HepG2 (cell line): Measurements from ENCODE around the gene ZG16B. TPM values are rescaled to one million over a fixed set of nuclear protein-coding genes. Genes with fewer than 3 reads are reported as not detected.

Source experiments
- ATAC-seq: fragments of 200-7000 bp; cut with Tn5 transposase; 3 replicates; pipeline ENCODE4 v1.9.1; 2020; ENCODE audit warnings: mild to moderate bottlenecking, moderate library complexity
- BruUV-seq: library from RNA; stranded (reverse); fragments of 400-500 nt; replicated peaks from 2 replicates; lab custom pipeline; 2021; lab: Mats Ljungman, UMichigan
- CTCF ChIA-PET: fragments of 300-600 bp; formaldehyde crosslinking; extraction: SDS; loops from one replicate; lab custom pipeline; 2021; ENCODE audit warnings: low total read pairs, inconsistent platforms, low intra/inter-chr PET ratio; lab: Yijun Ruan, JAX
- POLR2A ChIA-PET: fragments of 350-600 bp; sonication (Branson Sonifier 250); formaldehyde crosslinking; loops from one replicate; lab custom pipeline; 2020; ENCODE audit warnings: antibody characterized with exemption, inconsistent platforms; lab: Yijun Ruan, JAX
- DNase-seq: peaks from one replicate; pipeline ENCODE4 v3.0.0-alpha.2; 2015; ENCODE audit warnings: low spot score
- FAIRE-seq: peaks from 3 replicates; lab custom pipeline; 2011; peaks lifted over from hg19 to GRCh38; lab: Jason Lieb, UNC
- H2AFZ ChIP-seq: one replicate; pipeline ENCODE4 v1.6.1; 2011; ENCODE audit warnings: low read length, inconsistent platforms
- H3K27ac ChIP-seq: fragments of 300-600 bp; 3 replicates; pipeline ENCODE4 v1.8.0; 2011; ENCODE audit warnings: mixed run types, mild to moderate bottlenecking, mixed read lengths, low read length, inconsistent platforms; ENCODE audit not compliant: insufficient read depth; ENCODE audit errors: extremely low read length
- H3K27me3 ChIP-seq, 2 experiments: fragments of 200-600 bp in 1 of 2; 2 replicates in 1 of 2; 3 replicates in 1 of 2; pipeline versions ENCODE4 v1.6.0 to v1.8.0; 2011; ENCODE audit warnings: low read length in 2 of 2, mild to moderate bottlenecking in 2 of 2, moderate library complexity in 2 of 2, inconsistent platforms in 1 of 2; ENCODE audit not compliant: insufficient read depth in 2 of 2, control insufficient read depth in 1 of 2
- H3K36me3 ChIP-seq, 2 experiments: fragments of 200-600 bp in 1 of 2; replicated peaks in 1 of 2; 2 replicates in 1 of 2; 3 replicates in 1 of 2; pipeline versions ENCODE4 v1.5.1 to v1.8.0; 2011; ENCODE audit warnings: low read length in 2 of 2, inconsistent platforms in 1 of 2; ENCODE audit not compliant: insufficient read depth in 2 of 2, control insufficient read depth in 1 of 2
- H3K4me1 ChIP-seq: 2 replicates; pipeline ENCODE4 v1.5.1; 2012; ENCODE audit warnings: low read length, inconsistent platforms; ENCODE audit not compliant: insufficient read depth
- H3K4me2 ChIP-seq: 2 replicates; pipeline ENCODE4 v1.6.0; 2011; ENCODE audit warnings: low read depth, low read length, inconsistent platforms
- H3K4me3 ChIP-seq, 3 experiments: fragments of 200-600 bp in 1 of 3; sonication (generic), shearing (Covaris generic) in 1 of 3; replicated peaks in 1 of 3; 2 replicates each; pipeline ENCODE4 v1.5.1; 2011 to 2016; ENCODE audit warnings: low read length in 3 of 3, inconsistent platforms in 2 of 3, low read depth in 2 of 3, mild to moderate bottlenecking in 2 of 3, control low read depth in 1 of 3, mixed read lengths in 1 of 3; ENCODE audit not compliant: insufficient read depth in 1 of 3
- H3K79me2 ChIP-seq: one replicate; pipeline ENCODE4 v1.6.1; 2011; ENCODE audit warnings: low read length, inconsistent platforms; ENCODE audit not compliant: insufficient read depth
- H3K9ac ChIP-seq: 2 replicates; pipeline ENCODE4 v1.6.0; 2011; ENCODE audit warnings: mild to moderate bottlenecking, low read depth, low read length, inconsistent platforms; ENCODE audit not compliant: insufficient read depth
- H3K9me3 ChIP-seq: 2 replicates; pipeline ENCODE4 v1.5.1; 2012; ENCODE audit warnings: mild to moderate bottlenecking, low read length
- H4K20me1 ChIP-seq: 2 replicates; pipeline ENCODE4 v1.6.0; 2011; ENCODE audit warnings: inconsistent platforms, mild to moderate bottlenecking, low read length, moderate library complexity; ENCODE audit not compliant: insufficient read depth
- GABPA ChIP-seq, 2 experiments: IDR thresholded peaks; 2 replicates each; pipeline ENCODE4 v1.6.1; 2011 to 2016; ENCODE audit warnings: low read depth in 2 of 2, low read length in 1 of 2, missing biosample characterization in 1 of 2, missing genetic modification characterization in 1 of 2
- HDAC6 ChIP-seq: fragments of 200-600 bp; sonication (generic); IDR thresholded peaks from 2 replicates; pipeline ENCODE4 v1.7.0; 2017; ENCODE audit warnings: mild to moderate bottlenecking, antibody characterized with exemption, low read length, low read depth
- MLX ChIP-seq: IDR thresholded peaks from 2 replicates; pipeline ENCODE4 v1.6.1; 2016
- POLR2G ChIP-seq: fragments of 200-400 bp; formaldehyde crosslinking; IDR thresholded peaks from 2 replicates; pipeline ENCODE4 v1.6.1; 2018; ENCODE audit warnings: mild to moderate bottlenecking, low read depth, low read length, moderate library complexity
- ZBTB7B ChIP-seq: sonication (generic); formaldehyde crosslinking; IDR thresholded peaks from 2 replicates; pipeline ENCODE4 v1.4.0; 2020; ENCODE audit warnings: missing genetic modification reagents
- ZNF318 ChIP-seq: sonication (generic); formaldehyde crosslinking; IDR thresholded peaks from 2 replicates; pipeline ENCODE4 v1.4.0; 2020; ENCODE audit warnings: mild to moderate bottlenecking, missing genetic modification reagents
- ZNF337 ChIP-seq: sonication (generic); formaldehyde crosslinking; IDR thresholded peaks from 2 replicates; pipeline ENCODE4 v1.5.1; 2020; ENCODE audit warnings: missing genetic modification reagents, low read depth, mild to moderate bottlenecking, borderline replicate concordance
- ZNF574 ChIP-seq: sonication (generic); formaldehyde crosslinking; IDR thresholded peaks from 2 replicates; pipeline ENCODE4 v1.4.0; 2020; ENCODE audit warnings: missing genetic modification reagents
- ZNF644 ChIP-seq: IDR thresholded peaks from 2 replicates; pipeline ENCODE4 v1.6.1; 2016; ENCODE audit warnings: low read depth
- ZNF75D ChIP-seq: sonication (generic); formaldehyde crosslinking; IDR thresholded peaks from 2 replicates; pipeline ENCODE4 v1.8.1; 2023; ENCODE audit warnings: missing genetic modification reagents, mild to moderate bottlenecking, borderline replicate concordance
- ZNF766 ChIP-seq: sonication (generic); formaldehyde crosslinking; IDR thresholded peaks from 2 replicates; pipeline ENCODE4 v1.5.0; 2020; ENCODE audit warnings: missing genetic modification reagents, borderline replicate concordance
- ZNF780A ChIP-seq: sonication (generic); formaldehyde crosslinking; IDR thresholded peaks from 2 replicates; pipeline ENCODE4 v1.8.0; 2022; ENCODE audit warnings: mild to moderate bottlenecking, missing genetic modification reagents, moderate library complexity
- whole genome bisulfite sequencing: methylation state at CpG from one replicate; pipeline ENCODE4 v1.1.6; 2017; ENCODE audit warnings: low lambda C conversion rate; 5-methylcytosine and 5-hydroxymethylcytosine counted together
- in situ Hi-C: cut with HindIII; loops from 2 replicates; pipeline ENCODE4 v1.10.0; 2017; ENCODE audit warnings: low pct_unique_long_range_greater_than_20kb; ENCODE audit not compliant: extremely low pct_ligation_motif_present
- intact Hi-C: fragments of 100-400 bp; cut with micrococcal nuclease; formaldehyde crosslinking; loops from one replicate; pipeline ENCODE4 v1.10.0; 2022; ENCODE audit not compliant: unreplicated experiment
- polyA plus RNA-seq, 8 experiments: library from polyadenylated mRNA; depleted of rRNA in 3 of 8; stranded (reverse) in 7 of 8; unstranded in 1 of 8; fragments of >200 nt; fragmentation: Illumina TruSeq in 4 of 8; extraction: Trizol in 4 of 8; gene quantifications; 2 replicates each; pipeline versions ENCODE4 v1.2.1 to v1.2.3, GENCODE V29; 2011 to 2016; ENCODE audit warnings: low read depth in 4 of 8, missing spikeins in 1 of 8, mixed read lengths in 1 of 8; ENCODE audit not compliant: insufficient read depth in 1 of 8
- total RNA-seq, 5 experiments: library from RNA; depleted of rRNA; stranded (reverse); fragments of >200 nt; fragmentation: Illumina TruSeq; extraction: Trizol; gene quantifications; 2 replicates each; pipeline ENCODE4 v1.2.3, GENCODE V29; 2016; ENCODE audit warnings: low read depth in 1 of 5

Gene ZG16B
- total and polyA plus RNA-seq, 2 of the 13 experiments (the other 11 are each of a cell fraction or from before 2014, with no cell fraction given): 1.5 to 11.3 TPM

DNA sequence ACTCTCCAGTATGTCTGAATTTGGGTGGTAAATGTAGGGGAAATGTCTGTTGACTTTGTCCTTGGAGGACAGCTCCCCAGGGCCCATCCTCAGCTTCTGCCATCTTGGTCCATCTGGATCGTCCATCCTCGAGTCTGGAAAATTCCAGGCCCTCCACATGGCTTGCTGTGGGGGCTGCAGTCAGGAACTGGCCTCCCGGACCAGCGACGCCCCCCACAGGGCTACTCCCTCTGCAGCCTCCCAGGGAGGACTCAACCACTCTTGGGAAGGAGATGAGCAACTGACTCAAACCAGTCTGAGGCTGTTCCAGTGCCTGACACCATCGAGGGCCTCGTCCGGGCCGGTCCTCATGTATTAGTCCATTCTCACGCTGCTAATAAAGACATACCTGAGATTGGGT lies 5.5 kb upstream of the ZG16B start:
- no TSS peak for BruUV-seq
- DNase-seq: no peak

More for the DNA sequence above, 5.5 kb upstream of the ZG16B start:
- Histone ChIP-seq H3K9ac (no peak overlapping the region), H3K9me3 (no peaks in the 10 kb centered on the region), H3K27ac (no peak overlapping the region), H3K4me3 (no peak overlapping the region), H3K4me2 (no peak overlapping the region), H3K4me1 (peaks cover 26% of the 10 kb centered on the region), H4K20me1 (no peaks in the 10 kb centered on the region), H3K36me3 (no peaks in the 10 kb centered on the region), H3K27me3 (peaks cover 1 to 90% of the 10 kb centered on the region in 2 experiments), H2AFZ (no peak overlapping the region), H3K79me2 (no peaks in the 10 kb centered on the region)
- intact Hi-C loops: no loop called here
- in situ Hi-C loops: loop anchor here (5.0 kb wide), 1 partner anchor 37 kb away; the partner anchor contains the start of gene PRSS33
- 52% methylated on average over 8 of the region's 10 CpGs for WGBS
- no peak for FAIRE-seq
- POLR2A ChIA-PET: no interaction called here
- CTCF ChIA-PET: no interaction called here
- no peak for TF ChIP-seq ZNF574 (CRISPR knock-in tag)
- TF ChIP-seq ZNF766: no peak
- TF ChIP-seq HDAC6: no peak
- no peak for TF ChIP-seq ZBTB7B
- TF ChIP-seq ZNF318: no peak
- TF ChIP-seq ZNF644 (CRISPR knock-in tag): no peak
- TF ChIP-seq POLR2G: no peak
- no peak for TF ChIP-seq ZNF337 (CRISPR knock-in tag)
- TF ChIP-seq ZNF75D (CRISPR knock-in tag): no peak
- no peak for TF ChIP-seq GABPA (IDR thresholded peaks at IDR 0.05; ENCODE audit: low read depth, low read length)
- TF ChIP-seq GABPA (CRISPR knock-in tag; IDR thresholded peaks at IDR 0.05; ENCODE audit: low read depth): no peak
- no peak for TF ChIP-seq MLX
- TF ChIP-seq ZNF780A (CRISPR knock-in tag): no peak
- ATAC-seq: no peak
